Limb (tissue), 2 donors: ENCODE data around the gene RUNX3.

ENCODE experiments used
- DNase-seq, 2 donors: peaks; one replicate each; pipeline ENCODE4 v3.0.0-alpha.2; 2016; ENCODE audit errors: extremely low spot score in 2 of 2

RUNX3 gene

GRCh38 chr1:24946861-24947658 lies 17.0 kb upstream of the RUNX3 start:
- DNase-seq = no peak

GRCh38 chr1:24945354-24946326 lies 15.6 kb upstream of the RUNX3 start:
- no peak for DNase-seq

GRCh38 chr1:24944318-24944717 lies 14.2 kb upstream of the RUNX3 start:
- DNase-seq = no peak

GRCh38 chr1:24942789-24943188 lies 12.7 kb upstream of the RUNX3 start:
- DNase-seq = no peak

- DNase-seq = no peak
Observed at GRCh38 chr1:24941564-24941963, 11.5 kb upstream of the RUNX3 start.

- no peak for DNase-seq
Observed at GRCh38 chr1:24940231-24940630, 10.2 kb upstream of the RUNX3 start.

- no peak for DNase-seq
Observed at GRCh38 chr1:24939675-24940193, 9.7 kb upstream of the RUNX3 start.

- DNase-seq = no peak
Observed at GRCh38 chr1:24939040-24939674, 9.1 kb upstream of the RUNX3 start.

- DNase-seq = no peak
Observed at GRCh38 chr1:24938276-24938675, 8.2 kb upstream of the RUNX3 start.

GRCh38 chr1:24936684-24937083 lies 6.6 kb upstream of the RUNX3 start:
- no peak for DNase-seq

- no peak for DNase-seq
Observed at GRCh38 chr1:24935615-24936484, 5.8 kb upstream of the RUNX3 start.

GRCh38 chr1:24935196-24935526 lies 5.1 kb upstream of the RUNX3 start:
- DNase-seq = no peak

- DNase-seq = no peak
Observed at GRCh38 chr1:24934310-24935195, 4.5 kb upstream of the RUNX3 start.

GRCh38 chr1:24933468-24933867 lies 3.4 kb upstream of the RUNX3 start:
- no peak for DNase-seq

- DNase-seq = no peak
Observed at GRCh38 chr1:24932725-24933294, 2.7 kb upstream of the RUNX3 start.

- DNase-seq = peak in 1 of 2 donors; percentile 82
Observed at GRCh38 chr1:24932284-24932683, 2.2 kb upstream of the RUNX3 start.

GRCh38 chr1:24931468-24932231 lies 1.6 kb upstream of the RUNX3 start:
- peak in 1 of 2 donors; percentile 64 for DNase-seq

GRCh38 chr1:24931146-24931467 lies 1.0 kb upstream of the RUNX3 start:
- peak in 1 of 2 donors; percentile 61 for DNase-seq
